Astrocyte (in vitro differentiated cells and primary cell): ENCODE measurements around the gene TESK2. TPM values are rescaled to one million over a fixed set of nuclear protein-coding genes. Genes with fewer than 3 reads are reported as not detected.
"Not testable (repeated sequence)": the region's sequence is repeated elsewhere in the genome, so short reads cannot be mapped to it uniquely, and the experiment has no call there.

Source experiments
- DNase-seq: peaks from one replicate; pipeline ENCODE4 v3.0.0-alpha.2; 2010; ENCODE audit warnings: low read depth
- FAIRE-seq: peaks from 2 replicates; lab custom pipeline; 2011; peaks lifted over from hg19 to GRCh38; lab: Jason Lieb, UNC
- H2AFZ ChIP-seq: 2 replicates; pipeline ENCODE4 v1.6.0; 2012; ENCODE audit warnings: low read depth, low read length, inconsistent platforms
- H3K27ac ChIP-seq: 2 replicates; pipeline ENCODE4 v1.5.1; 2011; ENCODE audit warnings: low read depth, low read length, inconsistent platforms
- H3K27me3 ChIP-seq: 2 replicates; pipeline ENCODE4 v1.6.0; 2011; ENCODE audit warnings: low read length, inconsistent platforms; ENCODE audit not compliant: insufficient read depth
- H3K36me3 ChIP-seq: 2 replicates; pipeline ENCODE4 v1.5.1; 2011; ENCODE audit warnings: low read length, inconsistent platforms; ENCODE audit not compliant: insufficient read depth
- H3K4me1 ChIP-seq: 2 replicates; pipeline ENCODE4 v1.5.1; 2011; ENCODE audit warnings: low read length, inconsistent platforms; ENCODE audit not compliant: insufficient read depth
- H3K4me2 ChIP-seq: 2 replicates; pipeline ENCODE4 v1.6.0; 2012; ENCODE audit warnings: low read length, inconsistent platforms
- H3K4me3 ChIP-seq: 2 replicates; pipeline ENCODE4 v1.5.1; 2011; ENCODE audit warnings: low read depth, mild to moderate bottlenecking, low read length, inconsistent platforms; ENCODE audit not compliant: insufficient read depth
- H3K79me2 ChIP-seq: 2 replicates; pipeline ENCODE4 v1.6.0; 2012; ENCODE audit warnings: mild to moderate bottlenecking, low read length, inconsistent platforms; ENCODE audit not compliant: insufficient read depth
- H3K9ac ChIP-seq: 2 replicates; pipeline ENCODE4 v1.6.0; 2012; ENCODE audit warnings: mild to moderate bottlenecking, low read length, inconsistent platforms
- H3K9me3 ChIP-seq: 2 replicates; pipeline ENCODE4 v1.5.1; 2012; ENCODE audit warnings: low read depth, mild to moderate bottlenecking, low read length, inconsistent platforms; ENCODE audit not compliant: insufficient read depth
- H4K20me1 ChIP-seq: 2 replicates; pipeline ENCODE4 v1.6.0; 2012; ENCODE audit warnings: low read length, inconsistent platforms; ENCODE audit not compliant: insufficient read depth
- H3K27ac Mint-ChIP-seq: one replicate; pipeline ENCODE4 v1.8.0; 2021; ENCODE audit warnings: mild to moderate bottlenecking, mixed read lengths; ENCODE audit not compliant: unreplicated experiment
- H3K27me3 Mint-ChIP-seq: one replicate; pipeline ENCODE4 v1.8.0; 2021; ENCODE audit warnings: low read depth, mixed read lengths; ENCODE audit not compliant: unreplicated experiment
- H3K36me3 Mint-ChIP-seq: one replicate; pipeline ENCODE4 v1.8.0; 2021; ENCODE audit warnings: low read depth, mixed read lengths; ENCODE audit not compliant: unreplicated experiment
- H3K4me1 Mint-ChIP-seq: one replicate; pipeline ENCODE4 v1.8.0; 2021; ENCODE audit warnings: low read depth, mixed read lengths; ENCODE audit not compliant: unreplicated experiment
- H3K4me3 Mint-ChIP-seq: one replicate; pipeline ENCODE4 v1.8.0; 2021; ENCODE audit warnings: mild to moderate bottlenecking, moderate library complexity, mixed read lengths; ENCODE audit not compliant: unreplicated experiment
- H3K9me3 Mint-ChIP-seq: one replicate; pipeline ENCODE4 v1.8.0; 2021; ENCODE audit warnings: mild to moderate bottlenecking, mixed read lengths; ENCODE audit not compliant: unreplicated experiment
- EZH2 ChIP-seq: IDR thresholded peaks from 2 replicates; pipeline ENCODE4 v1.6.1; 2012; ENCODE audit warnings: mild to moderate bottlenecking, low read length, inconsistent platforms; ENCODE audit not compliant: insufficient read depth
- total RNA-seq: library from RNA; stranded (reverse); gene quantifications from 2 replicates; pipeline ENCODE4 v1.2.1, GENCODE V29; 2021
- TF ChIP-seq, protein P1 (sequence below): IDR thresholded peaks from 2 replicates; pipeline ENCODE4 v1.5.1; 2011; ENCODE audit warnings: low read depth, mild to moderate bottlenecking, inconsistent platforms, low read length, moderate library complexity; ENCODE audit not compliant: insufficient read depth

Gene TESK2
- total RNA-seq, 1 donor from 2014 or later, result 1.7 TPM

DNA sequence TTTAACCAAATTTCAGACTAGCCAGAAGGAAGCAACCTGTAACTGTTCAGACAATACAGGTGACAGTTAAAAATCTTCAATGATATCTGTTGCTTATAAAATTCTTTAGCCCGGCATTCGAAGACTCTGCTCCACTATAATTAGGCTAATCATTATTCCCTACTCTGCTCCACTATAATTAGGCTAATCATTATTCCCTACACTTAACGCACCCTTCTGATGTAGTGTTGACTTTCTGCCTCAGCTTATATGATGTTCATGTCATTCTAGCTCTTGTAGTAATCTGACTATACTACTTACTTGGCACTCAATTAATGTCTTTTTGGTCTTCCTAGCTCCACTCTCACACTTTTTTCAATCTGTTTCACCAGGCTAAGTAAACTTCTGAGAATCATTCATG is 13.3 kb downstream of the TESK2 start:
- Mint-ChIP-seq H3K27me3 (no peaks in the 10 kb centered on the region), H3K4me1 (no peaks in the 10 kb centered on the region), H3K4me3 (no peak overlapping the region), H3K27ac (no peak overlapping the region), H3K36me3 (no peaks in the 10 kb centered on the region), H3K9me3 (no peaks in the 10 kb centered on the region)
- Histone ChIP-seq H3K27me3 (no peaks in the 10 kb centered on the region), H2AFZ (no peak overlapping the region), H3K79me2 (no peaks in the 10 kb centered on the region), H3K4me3 (no peak overlapping the region), H3K36me3 (no peaks in the 10 kb centered on the region), H3K4me1 (no peaks in the 10 kb centered on the region), H3K9ac (no peak overlapping the region), H3K9me3 (no peaks in the 10 kb centered on the region), H4K20me1 (no peaks in the 10 kb centered on the region), H3K4me2 (no peak overlapping the region), H3K27ac (no peak overlapping the region)
- DNase-seq, result no peak
- no peak for FAIRE-seq
- TF ChIP-seq EZH2, result no peak
- TF ChIP-seq, protein P1, sequence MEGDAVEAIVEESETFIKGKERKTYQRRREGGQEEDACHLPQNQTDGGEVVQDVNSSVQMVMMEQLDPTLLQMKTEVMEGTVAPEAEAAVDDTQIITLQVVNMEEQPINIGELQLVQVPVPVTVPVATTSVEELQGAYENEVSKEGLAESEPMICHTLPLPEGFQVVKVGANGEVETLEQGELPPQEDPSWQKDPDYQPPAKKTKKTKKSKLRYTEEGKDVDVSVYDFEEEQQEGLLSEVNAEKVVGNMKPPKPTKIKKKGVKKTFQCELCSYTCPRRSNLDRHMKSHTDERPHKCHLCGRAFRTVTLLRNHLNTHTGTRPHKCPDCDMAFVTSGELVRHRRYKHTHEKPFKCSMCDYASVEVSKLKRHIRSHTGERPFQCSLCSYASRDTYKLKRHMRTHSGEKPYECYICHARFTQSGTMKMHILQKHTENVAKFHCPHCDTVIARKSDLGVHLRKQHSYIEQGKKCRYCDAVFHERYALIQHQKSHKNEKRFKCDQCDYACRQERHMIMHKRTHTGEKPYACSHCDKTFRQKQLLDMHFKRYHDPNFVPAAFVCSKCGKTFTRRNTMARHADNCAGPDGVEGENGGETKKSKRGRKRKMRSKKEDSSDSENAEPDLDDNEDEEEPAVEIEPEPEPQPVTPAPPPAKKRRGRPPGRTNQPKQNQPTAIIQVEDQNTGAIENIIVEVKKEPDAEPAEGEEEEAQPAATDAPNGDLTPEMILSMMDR, result no peak

DNA sequence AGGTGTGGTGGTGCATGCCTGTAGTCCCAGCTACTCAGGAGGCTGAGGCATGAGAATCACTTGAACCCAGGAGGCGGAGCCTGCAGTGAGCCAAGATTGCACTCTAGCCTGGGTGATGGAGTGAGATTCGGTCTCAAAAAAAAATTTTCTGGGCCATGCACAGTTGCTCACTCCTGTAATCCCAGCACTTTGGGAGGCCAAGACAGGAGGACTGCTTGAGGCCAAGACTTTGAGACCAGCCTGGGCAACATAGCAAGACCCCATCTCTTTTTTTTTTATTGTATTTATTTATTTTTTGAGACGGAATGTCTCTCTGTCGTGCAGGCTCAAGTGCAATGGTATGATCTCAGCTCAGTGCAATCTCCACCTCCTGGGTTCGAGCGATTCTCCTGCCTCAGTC is 16.8 kb downstream of the TESK2 start:
- not testable (repeated sequence) for H3K9me3 ChIP-seq, DNase-seq, H3K36me3 ChIP-seq, H3K4me3 Mint-ChIP-seq, H3K79me2 ChIP-seq, H3K4me2 ChIP-seq, H3K36me3 Mint-ChIP-seq, H3K9me3 Mint-ChIP-seq, H3K27me3 Mint-ChIP-seq, H3K4me3 ChIP-seq, H3K27ac Mint-ChIP-seq, H3K9ac ChIP-seq, H3K27me3 ChIP-seq, H3K27ac ChIP-seq, FAIRE-seq, H2AFZ ChIP-seq, H4K20me1 ChIP-seq, H3K4me1 Mint-ChIP-seq, H3K4me1 ChIP-seq

DNA sequence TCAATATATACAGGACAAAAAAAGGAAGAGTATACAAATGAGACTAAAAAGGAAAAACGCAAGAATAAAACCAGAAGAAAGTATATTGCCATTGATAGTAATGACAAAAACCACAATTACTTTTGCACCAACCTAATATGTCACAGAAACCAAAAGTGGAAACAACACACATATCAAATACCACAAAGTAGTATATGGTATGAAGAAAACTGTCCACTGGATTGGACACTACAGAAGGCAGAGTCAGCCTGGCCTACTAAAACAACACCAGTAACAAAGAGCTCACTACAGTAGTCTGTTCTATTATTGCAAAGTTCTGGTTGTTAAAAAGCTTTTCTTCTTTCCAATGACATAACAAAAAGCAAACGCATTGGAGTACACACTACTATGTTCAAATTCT is 17.7 kb downstream of the TESK2 start:
- Histone ChIP-seq H2AFZ (no peak overlapping the region), H3K79me2 (no peaks in the 10 kb centered on the region), H3K27ac (no peak overlapping the region), H3K4me1 (no peaks in the 10 kb centered on the region), H3K27me3 (no peaks in the 10 kb centered on the region), H3K9ac (no peak overlapping the region), H3K36me3 (no peaks in the 10 kb centered on the region), H3K4me2 (no peak overlapping the region), H3K9me3 (no peaks in the 10 kb centered on the region), H3K4me3 (no peak overlapping the region), H4K20me1 (no peaks in the 10 kb centered on the region)
- Mint-ChIP-seq H3K36me3 (no peaks in the 10 kb centered on the region), H3K4me3 (no peak overlapping the region), H3K27me3 (no peaks in the 10 kb centered on the region), H3K9me3 (no peaks in the 10 kb centered on the region), H3K4me1 (no peaks in the 10 kb centered on the region), H3K27ac (no peak overlapping the region)
- FAIRE-seq, result no peak
- TF ChIP-seq, protein P1, result no peak
- TF ChIP-seq EZH2, result no peak
- DNase-seq, result no peak
